Measurements from ENCODE around the gene KREMEN1.
A peak's percentile ranks its signal among the peaks of the same experiment; 100 is the strongest.

KREMEN1 gene

DNA sequence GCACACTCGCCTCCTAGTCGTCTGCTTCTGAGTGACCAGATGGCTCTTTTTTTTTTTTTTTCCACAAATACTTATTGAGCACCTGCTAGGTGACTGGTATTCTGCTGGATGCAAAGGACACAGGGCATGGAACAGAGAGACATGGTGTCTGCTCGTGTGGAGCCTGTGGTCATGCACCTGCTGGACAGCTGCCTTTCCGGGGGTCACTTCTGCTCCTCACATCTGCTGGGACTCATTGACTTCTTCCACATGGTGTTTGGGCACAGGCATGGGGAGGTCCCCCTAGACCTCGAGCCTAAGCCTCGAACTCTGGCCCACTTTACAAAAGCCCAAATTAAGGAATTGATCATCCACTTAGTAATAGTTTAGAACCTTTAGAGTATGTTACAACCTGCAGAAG is 93.3 kb downstream of the KREMEN1 start:
- FAIRE-seq (peak; percentile 60), DNase-seq (ENCODE audit: extremely low spot score, insufficient read length, low read depth) (no peak)

DNA sequence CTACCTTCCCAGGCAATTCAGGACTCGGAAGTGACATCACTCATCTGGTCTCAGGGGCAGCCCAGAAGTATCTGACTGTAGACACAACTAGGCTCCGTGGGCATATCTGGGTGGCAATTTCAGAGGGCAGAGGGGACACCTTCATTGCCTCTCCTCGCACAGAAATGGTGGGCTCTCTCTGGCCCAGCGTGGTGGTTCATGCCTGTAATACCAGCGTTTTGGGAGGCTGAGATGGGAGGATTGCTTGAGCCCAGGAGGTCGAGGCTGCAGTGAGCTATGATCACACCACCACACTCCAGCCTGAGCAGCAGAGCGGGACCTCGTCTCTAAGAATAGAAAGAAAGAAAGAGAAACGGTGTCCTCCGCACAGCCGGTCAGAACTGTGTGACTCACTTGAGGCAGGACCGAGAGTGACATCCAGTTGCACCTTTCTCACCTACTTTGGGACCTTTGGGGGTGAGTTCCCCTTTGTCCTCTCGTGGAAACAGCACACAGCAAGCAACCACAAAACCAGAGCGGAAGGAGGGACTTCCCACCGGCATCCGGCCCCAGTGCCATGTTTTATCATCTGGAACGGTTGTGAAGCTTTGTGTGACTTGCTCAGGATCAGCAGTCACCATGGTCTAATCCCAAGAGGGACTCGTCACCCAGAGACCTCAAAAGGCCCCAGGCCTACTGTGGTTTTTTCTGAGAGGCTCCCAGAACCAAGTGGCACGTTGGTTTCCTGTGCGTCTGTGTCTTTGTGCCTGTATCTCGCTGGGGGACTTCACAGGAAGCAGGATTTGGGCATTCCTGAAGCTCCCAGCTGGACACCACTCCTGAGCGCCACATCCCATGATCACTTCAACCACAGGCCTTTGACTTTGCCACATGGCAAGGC is 94.4 kb downstream of the KREMEN1 start:
- DNase-seq (ENCODE audit: extremely low spot score, insufficient read length, low read depth) (peak; percentile 84), FAIRE-seq (peak; percentile 100)

DNA sequence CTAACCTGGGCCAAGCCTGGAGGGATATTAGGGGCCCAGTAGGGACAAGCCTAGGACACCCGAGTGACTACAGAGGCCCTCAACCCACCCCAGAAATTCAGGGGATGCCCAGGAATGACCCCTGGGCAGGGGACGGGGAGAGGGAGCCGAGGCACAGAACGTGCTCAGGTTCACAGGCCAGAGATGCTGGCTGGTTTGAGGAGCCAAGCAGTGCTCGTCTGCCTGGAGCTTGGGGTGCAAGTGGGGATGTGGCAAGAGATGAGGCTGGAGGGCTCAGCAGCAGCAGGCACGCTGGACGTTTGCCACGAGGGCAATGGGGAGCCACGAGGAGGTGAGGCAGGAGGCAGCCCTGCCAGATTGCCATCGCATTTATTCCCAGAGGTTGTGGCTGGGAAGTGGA is 98.9 kb downstream of the KREMEN1 start:
- FAIRE-seq, result no peak
- no peak for DNase-seq (ENCODE audit: extremely low spot score, insufficient read length, low read depth)

DNA sequence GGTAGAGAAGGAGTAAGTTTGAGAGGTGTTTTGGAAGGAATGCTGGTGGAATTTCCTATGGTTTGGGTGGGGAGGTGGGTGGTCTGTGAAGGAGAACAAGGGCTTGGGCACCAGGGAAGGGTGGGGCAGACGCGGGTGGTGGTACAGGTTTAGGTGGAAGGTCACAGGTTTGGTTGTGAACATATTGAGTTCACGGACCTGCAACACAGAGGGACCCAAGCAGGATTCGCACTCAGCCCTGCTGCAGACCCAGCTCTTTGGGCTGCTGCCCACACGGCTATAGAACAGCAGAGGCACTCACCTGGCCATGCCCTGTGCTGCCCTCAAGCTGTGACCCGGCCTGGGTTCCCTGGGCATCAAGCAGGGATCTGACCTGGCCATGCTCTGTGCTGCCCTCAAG is 99.4 kb downstream of the KREMEN1 start:
- FAIRE-seq, result no peak
- no peak for DNase-seq (ENCODE audit: extremely low spot score, insufficient read length, low read depth)

DNA sequence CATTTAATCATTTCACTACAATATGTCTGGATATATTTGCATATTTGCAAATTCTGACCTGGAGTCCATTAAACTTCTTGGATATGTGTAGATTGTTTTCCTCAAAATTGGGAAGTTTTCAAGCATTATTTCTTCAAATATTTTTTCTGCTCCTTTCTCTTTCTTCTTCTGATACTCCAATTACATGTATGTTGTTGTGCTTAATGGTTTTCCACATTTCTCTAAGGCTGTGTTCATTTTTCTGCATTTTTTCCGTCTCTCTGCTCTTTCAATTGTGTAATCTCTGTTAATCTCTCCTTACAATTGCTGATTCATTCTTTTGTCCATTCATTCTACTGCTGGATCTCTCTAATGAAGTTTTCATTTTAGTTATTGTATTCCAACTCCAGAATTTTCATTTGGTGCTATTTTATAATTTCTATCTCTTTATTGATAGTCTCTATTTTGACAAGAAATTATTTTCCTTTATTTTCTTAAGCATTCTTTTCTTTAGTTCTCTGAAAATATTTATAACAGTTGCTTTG is 102.5 kb downstream of the KREMEN1 start:
- no peak for DNase-seq (ENCODE audit: extremely low spot score, insufficient read length, low read depth)
- FAIRE-seq, result no peak

DNA sequence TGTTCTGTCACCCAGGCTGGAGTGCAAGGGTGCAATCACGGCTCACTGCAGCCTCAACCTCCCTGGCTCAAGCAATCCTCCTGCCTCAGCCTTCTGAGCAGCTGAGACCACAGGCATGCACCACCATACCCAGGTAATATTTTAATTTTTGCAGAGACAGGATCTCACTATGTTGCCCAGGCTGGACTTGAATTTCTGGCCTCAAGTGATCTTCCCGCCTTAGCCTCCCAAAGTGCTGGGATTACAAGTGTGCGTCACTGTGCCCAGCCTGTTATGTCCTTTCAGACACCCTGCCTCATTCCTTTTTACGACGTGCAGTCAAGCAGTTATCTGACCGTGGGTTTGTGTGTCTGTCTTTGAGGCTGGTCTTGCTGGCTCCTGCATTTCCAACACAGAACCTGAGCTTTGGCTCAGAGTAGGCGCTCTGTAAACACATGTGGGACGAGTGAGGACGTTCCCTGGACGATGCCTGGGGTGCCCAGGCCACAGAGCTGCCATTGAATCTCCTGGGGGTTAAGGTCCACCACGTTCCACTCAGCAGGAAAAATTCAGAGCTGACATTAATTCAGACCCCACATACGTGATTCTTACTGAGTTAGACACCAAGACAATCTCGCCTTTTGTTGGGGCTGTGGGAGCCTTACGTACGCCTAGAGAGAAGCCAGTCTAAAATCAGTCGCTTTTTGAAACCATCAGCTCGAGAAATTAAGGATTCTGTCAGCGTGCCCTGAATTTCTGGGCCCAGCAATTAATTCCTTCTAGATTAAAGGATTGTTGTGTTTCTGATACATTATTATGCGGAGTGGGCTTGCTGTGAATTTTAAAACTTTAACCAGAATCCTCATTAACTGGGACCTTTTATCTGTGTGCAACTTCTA is 111.4 kb downstream of the KREMEN1 start:
- FAIRE-seq, result peak; percentile 15

DNA sequence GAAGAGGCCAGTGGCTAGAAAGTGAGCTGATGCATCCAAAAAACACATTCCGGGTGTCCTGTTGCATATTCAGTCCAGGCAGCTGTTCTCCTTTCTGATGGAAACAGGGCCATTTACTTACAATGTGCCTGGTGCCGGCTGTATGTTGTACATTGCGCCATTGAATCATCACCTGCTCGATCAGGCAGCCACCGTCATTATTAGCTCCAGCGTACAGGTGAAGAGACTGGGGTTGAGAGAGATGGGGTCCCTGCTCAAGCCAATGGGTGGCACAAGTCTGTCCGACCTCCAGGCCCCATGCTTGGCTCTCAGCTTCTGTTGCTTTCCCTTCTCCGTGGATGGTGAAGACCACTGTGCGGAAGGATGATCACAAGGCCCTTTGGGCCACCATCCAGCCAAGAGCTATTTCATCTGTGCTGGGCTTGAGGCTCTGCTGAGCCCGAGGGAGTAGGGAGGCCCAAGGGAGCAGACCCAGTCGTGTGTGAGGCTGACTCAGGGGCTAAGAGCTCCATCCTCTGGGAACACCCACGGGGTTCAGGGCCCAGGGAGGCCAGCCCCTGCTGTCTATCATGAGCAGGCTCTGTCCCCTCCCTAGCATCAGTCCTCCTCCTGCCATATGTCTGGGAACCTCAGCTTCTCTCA is 112.1 kb downstream of the KREMEN1 start:
- no peak for FAIRE-seq
- DNase-seq (ENCODE audit: extremely low spot score, insufficient read length, low read depth), result no peak

More for the DNA sequence above, 111.4 kb downstream of the KREMEN1 start:
- DNase-seq (ENCODE audit: extremely low spot score, insufficient read length, low read depth), result no peak

DNA sequence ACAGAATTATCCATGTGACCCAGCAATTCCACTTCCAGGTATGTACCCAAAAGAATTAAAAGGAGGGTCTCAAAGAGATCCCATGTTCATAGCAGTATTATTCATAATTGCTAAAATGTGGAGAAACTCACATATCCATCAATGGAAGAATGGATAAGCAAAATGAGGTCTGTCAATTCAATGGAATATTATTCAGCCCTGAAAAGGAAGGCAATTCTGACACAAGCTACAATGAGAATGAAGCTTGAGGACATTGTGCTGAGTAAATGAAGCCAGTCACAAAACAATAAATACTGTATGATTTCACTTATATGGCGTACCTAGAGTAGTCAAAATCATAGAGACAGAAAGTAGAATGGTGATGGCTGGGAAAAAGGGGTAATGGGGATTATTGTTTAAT is 113.5 kb downstream of the KREMEN1 start:
- no peak for DNase-seq (ENCODE audit: extremely low spot score, insufficient read length, low read depth)
- no peak for FAIRE-seq

DNA sequence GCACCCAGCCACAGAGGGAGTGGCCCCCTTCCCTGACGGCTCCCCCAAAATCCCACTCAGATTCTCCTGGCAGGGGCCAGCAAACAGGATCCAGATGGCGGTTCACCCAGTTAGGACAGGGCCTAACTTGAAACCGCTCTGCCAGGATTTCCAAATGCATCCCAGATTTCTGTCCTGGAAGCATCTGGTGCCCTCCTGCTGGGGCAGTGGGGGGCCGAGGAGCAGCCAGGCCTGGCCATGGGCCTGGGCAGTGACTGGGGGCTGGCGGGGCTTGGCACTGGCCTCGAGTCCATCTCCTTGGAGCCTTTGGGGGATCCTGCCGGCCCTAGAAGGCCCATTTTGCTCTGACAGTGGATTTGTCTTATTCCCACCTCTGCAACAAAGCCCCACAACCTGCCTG is 115.0 kb downstream of the KREMEN1 start:
- DNase-seq (ENCODE audit: extremely low spot score, insufficient read length, low read depth) (no peak), FAIRE-seq (no peak)

DNA sequence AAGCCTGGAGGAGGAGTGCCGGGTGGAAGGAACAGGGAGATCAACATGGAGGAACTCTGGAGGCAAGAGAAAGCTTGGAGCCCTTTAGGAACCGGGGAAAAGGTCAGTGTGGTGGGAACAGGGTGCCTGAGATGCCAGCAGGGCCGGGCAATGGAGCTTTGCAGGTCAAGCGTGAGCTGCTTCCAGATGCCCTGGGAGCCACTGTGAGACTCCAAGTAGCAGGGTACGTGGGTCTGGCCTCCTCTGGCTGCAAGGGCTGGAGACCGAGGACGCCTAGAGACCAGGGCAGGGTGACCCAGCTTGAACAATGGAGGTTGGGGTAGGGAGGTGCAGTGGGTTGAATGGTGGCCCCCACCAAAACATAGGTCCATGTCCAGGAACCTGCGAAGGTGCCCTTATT is 117.2 kb downstream of the KREMEN1 start:
- DNase-seq (ENCODE audit: extremely low spot score, insufficient read length, low read depth) (no peak), FAIRE-seq (no peak)

DNA sequence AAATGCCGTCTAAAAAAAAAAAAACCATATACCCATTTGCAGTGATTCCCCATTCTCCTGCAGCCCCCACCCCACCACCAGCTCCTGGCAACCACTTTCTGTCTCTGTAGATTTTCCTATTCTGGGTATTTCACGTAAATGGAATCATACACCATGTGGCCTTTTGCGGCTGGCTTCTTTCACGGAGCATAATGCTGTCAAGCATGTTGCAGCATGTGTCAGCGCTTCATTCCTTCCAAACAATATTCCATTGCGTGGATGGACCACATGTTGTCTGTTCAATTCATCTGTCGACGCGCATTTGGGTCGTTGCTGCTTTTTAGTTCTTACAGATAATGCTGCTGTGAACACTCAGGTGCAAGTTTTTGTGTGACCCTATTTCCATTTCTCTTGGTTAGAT is 118.1 kb downstream of the KREMEN1 start:
- FAIRE-seq (no peak), DNase-seq (ENCODE audit: extremely low spot score, insufficient read length, low read depth) (no peak)

DNA sequence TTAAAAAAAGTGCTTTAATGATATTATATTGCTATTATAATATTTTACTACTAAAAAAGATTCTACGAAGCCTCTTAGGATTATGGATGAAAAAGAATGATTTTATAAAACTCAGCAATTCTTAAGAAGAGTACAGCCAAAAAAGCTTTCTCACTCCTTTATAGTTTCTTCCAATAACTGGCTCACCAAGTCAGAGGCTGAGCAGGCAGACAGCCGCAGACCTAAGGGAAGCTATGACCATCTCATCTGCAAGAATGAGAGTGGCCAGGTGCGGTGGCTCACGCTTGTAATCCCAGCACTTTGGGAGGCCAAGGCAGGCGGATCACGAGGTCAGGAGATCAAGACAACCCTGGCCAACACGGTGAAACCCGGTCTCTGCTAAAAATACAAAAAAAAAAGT is 120.2 kb downstream of the KREMEN1 start:
- no peak for FAIRE-seq
- no peak for DNase-seq (ENCODE audit: extremely low spot score, insufficient read length, low read depth)

DNA sequence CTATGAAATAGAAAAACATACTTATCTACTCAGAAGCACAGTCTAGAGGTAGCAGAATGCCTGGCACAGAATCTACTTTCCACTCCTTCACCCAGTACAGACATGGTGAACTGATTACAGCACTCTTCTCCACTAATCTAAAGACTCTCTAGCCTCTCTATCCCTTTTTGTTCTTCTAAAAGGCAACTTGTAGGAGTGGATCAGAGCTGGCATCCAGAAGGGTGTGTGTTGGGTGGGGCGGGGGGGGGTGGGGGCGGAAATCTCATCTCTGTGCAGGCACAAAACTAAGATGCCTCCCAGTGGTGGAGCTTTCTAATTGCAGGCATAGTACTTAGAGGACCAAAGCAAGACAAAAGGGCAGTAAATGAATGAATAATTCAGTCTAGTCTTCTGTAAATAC is 121.3 kb downstream of the KREMEN1 start:
- FAIRE-seq (no peak), DNase-seq (ENCODE audit: extremely low spot score, insufficient read length, low read depth) (no peak)

DNA sequence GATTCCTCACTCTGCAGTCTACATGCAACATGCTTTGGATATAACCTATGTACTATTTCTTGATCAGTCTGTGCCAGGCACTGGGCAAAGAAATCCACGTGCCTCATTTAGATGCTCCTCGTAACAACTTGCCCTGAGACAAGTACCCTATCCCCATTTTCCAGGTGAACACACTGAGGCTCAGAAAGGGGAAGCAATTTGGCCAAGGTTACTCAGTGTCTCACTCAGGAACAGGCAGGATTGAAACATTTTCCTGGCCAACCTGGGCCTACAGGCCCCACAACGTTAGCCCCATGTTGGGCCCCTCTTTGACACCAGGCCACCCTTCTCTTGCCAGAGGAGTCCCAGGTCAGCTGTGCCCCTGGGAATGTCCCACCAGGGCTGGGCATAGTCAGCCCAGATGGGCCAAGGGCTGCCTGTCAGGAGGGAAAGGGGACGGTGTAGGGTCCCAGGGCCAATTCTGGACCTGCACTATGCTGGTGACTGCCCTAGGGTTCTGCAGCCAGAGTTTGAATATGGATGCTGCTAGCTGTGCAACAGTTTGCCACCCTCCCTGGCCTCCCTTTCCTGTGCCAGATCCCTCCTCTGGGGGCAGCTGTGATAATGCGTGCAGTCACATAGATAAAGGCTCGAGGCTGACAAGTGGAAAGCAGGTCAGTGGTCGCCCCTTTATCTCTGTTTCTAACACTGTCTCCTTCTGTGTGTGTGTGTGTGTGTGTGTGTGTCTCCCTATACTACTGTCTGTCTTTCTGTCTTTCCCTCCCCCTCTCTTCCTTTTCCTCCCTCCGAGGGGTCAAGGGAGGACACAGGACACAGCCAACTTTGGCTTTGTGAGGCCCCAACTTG is 122.5 kb downstream of the KREMEN1 start:
- FAIRE-seq (no peak), DNase-seq (ENCODE audit: extremely low spot score, insufficient read length, low read depth) (no peak)

DNA sequence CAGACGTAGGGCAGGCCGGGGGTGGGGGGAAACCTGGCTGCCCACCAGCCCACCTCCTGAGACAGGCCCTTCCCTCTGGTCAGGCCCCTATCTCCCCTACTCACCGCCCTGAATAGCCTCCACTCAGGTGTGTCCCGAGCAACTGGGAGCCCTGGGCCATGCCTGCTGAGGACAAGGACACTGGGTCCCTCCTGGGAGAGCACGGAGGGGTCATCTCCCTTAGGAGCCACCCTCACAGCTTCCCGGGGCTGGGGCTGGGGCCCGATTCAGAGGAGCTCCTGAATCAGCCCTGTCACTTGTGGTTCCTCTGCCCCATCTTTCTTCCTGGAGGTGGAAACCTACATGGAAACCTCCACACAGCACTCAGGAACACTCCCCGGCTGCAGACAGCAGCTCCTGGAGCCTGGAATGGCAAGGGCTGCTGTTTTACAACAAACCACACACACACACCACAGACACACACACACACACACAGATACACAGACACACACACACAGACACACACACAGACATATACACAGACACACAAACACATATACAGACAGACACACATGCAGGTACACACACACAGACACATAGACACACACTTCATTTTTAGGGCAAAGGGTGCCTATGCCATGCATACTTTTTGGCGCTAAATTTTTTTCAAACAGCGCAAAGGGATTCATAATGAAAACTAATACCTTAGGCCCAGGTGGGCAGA is 123.3 kb downstream of the KREMEN1 start:
- DNase-seq (ENCODE audit: extremely low spot score, insufficient read length, low read depth) (no peak), FAIRE-seq (no peak)

DNA sequence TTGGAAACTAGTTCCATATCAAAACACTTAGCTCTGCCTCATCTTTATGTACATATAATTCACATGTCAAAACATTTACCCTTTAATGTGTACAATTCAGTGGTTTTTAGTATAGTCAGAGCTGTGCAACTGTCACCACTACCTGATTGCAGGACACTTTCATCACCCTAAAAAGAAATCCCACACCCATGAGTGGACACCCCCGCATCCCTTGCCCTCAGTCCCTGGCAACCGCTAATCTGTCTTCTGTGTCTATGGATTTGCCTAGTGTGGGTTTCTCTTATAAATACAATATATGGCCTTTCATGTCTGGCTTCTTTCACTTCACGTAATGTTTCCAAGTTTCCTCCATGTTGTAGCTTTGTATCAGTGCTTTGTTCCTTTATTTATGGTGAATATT is 124.3 kb downstream of the KREMEN1 start:
- DNase-seq (ENCODE audit: extremely low spot score, insufficient read length, low read depth) (no peak), FAIRE-seq (peak; percentile 26)

DNA sequence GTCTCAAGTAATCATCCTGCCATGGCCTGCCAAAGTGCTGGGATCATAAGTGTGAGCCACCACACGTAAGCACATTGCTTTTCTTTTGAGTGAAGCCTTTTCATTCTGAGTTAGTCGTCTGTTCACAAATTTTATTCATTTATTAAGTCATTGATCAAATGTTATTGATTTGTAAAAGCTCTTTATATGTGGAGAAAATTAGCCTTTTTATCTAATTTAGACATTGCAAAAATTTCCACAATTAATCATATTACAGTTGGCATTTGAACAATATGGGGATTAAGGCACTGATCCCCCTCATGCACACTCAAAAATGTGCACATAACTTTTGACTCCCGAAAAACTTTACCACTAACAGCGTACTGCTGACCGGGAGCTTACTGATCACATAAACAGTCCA is 125.4 kb downstream of the KREMEN1 start:
- FAIRE-seq, result no peak
- DNase-seq (ENCODE audit: extremely low spot score, insufficient read length, low read depth), result no peak

DNA sequence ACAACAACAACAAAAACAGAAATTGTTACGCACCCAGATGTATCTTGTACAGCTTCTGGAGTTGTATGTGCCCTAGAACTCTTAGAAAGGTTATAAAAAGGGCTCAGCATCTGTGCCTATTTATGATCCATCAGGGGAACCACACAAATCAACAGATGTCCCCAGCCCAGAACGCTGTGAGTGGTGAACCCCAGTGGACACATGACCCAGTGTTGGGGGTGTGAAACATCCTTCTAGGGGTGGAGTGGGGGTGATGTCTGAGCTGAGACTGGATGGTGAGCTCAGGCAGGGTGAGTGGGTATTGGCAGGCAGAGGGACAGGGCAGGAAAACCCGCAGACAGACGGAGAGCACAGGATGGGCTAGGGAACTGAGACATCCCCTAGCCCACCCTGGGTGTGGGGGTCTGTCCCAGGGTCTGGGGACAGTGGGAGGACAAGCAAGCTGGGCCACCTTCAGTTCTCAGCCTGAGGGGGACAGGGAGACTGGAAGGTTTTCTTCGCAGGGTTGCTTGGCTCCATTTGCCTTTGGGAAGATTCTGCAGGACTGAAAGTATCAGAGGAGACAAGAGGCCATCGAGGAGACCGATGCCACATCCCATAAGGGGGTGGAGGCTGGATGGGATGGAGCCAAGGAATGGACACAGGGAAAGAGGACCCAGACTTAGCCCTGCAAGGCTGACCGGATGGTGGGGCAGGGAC is 127.0 kb downstream of the KREMEN1 start:
- FAIRE-seq (no peak), DNase-seq (ENCODE audit: extremely low spot score, insufficient read length, low read depth) (no peak)
